Uterus (tissue), 2 donors: Measurements from ENCODE around the gene CTRB2.

Experiments
- POLR2A ChIP-seq, 2 donors: fragments of 450-650 bp; IDR thresholded peaks; one replicate each; pipeline ENCODE4 v1.6.1; 2016; ENCODE audit warnings: antibody characterized with exemption in 2 of 2, mild to moderate bottlenecking in 1 of 2, moderate library complexity in 1 of 2
- TF ChIP-seq, protein P1 (sequence below), 4 experiments: fragments of 200-600 bp in 2 of 4; fragments of 450-650 bp in 2 of 4; sonication (generic) in 2 of 4; IDR thresholded peaks; one replicate each; pipeline ENCODE4 v1.5.1; 2016 to 2019; ENCODE audit warnings: antibody characterized with exemption in 4 of 4, mild to moderate bottlenecking in 2 of 4, moderate library complexity in 1 of 4

DNA sequence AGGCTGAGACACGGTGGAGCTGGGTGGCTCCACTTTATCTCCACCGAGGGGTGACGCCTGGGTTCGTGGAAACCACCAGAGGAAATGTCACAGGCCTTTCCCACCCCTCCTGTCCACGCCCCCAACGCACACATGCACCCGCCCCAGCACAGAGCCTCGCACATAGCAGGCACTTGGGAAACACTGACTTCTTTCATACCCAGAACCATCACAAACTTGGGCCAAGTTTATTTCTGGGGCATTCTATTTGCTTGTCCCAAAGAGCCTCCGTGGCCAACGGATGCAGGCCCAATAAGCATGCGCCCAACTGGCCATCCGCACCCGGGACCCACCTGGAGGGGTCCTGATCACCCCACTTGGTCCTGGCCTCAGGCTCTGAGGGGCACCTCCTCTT is 41.2 kb upstream of the CTRB2 start:
- TF ChIP-seq, protein P1, sequence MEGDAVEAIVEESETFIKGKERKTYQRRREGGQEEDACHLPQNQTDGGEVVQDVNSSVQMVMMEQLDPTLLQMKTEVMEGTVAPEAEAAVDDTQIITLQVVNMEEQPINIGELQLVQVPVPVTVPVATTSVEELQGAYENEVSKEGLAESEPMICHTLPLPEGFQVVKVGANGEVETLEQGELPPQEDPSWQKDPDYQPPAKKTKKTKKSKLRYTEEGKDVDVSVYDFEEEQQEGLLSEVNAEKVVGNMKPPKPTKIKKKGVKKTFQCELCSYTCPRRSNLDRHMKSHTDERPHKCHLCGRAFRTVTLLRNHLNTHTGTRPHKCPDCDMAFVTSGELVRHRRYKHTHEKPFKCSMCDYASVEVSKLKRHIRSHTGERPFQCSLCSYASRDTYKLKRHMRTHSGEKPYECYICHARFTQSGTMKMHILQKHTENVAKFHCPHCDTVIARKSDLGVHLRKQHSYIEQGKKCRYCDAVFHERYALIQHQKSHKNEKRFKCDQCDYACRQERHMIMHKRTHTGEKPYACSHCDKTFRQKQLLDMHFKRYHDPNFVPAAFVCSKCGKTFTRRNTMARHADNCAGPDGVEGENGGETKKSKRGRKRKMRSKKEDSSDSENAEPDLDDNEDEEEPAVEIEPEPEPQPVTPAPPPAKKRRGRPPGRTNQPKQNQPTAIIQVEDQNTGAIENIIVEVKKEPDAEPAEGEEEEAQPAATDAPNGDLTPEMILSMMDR (IDR thresholded peaks at IDR 0.05) = no peak
- no peak for TF ChIP-seq POLR2A (IDR thresholded peaks at IDR 0.05)
